ENCODE data around the gene GNA14.
"Not testable (repeated sequence)": the region's sequence is repeated elsewhere in the genome, so short reads cannot be mapped to it uniquely, and the experiment has no call there.

The GNA14 gene

GRCh38 chr9:77486463-77486862 lies 161.7 kb downstream of the GNA14 start:
- DNase-seq: no peak

GRCh38 chr9:77475641-77476473 lies 172.3 kb downstream of the GNA14 start:
- no peak for DNase-seq

DNA sequence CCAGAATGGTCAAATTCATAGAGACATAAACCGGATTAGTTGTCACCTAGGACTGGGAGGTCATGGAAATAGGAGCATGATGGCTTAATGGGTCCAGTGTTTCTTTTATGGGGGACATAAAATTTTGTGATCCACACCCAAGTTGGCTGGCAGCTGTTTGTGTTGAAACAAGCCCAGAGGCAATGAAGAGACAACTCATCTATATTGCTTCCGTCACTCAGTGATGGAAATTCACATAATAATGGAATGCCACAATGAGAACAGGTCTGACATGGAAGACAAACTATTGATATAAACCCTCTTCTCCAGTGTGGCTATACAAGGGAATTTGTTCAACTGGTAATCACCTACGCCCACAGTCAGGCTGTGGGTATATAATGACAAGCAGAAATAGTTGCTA lies 173.2 kb downstream of the GNA14 start:
- DNase-seq: no peak

DNA sequence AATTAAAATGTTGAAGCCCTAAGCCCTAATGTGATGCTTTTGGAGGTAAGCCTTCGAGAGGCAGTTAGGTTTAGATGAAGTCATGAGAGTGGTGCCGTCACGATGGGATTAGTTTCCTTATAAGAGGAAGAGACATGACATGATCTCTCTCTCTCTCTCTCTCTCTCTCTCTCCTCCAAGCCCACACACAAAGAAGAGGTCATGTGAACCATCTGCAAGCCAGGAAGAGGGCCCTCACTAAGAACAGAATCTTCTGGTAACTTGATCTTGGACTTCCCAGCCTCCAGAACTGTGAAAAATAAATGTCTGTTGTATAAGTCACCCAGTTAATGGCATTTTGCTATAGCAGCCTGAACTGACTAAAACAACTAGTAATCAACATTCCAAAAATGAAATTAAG lies 175.5 kb downstream of the GNA14 start:
- no peak for DNase-seq

- DNase-seq: no peak
Measured at GRCh38 chr9:77471572-77471971, 176.6 kb downstream of the GNA14 start.

DNA sequence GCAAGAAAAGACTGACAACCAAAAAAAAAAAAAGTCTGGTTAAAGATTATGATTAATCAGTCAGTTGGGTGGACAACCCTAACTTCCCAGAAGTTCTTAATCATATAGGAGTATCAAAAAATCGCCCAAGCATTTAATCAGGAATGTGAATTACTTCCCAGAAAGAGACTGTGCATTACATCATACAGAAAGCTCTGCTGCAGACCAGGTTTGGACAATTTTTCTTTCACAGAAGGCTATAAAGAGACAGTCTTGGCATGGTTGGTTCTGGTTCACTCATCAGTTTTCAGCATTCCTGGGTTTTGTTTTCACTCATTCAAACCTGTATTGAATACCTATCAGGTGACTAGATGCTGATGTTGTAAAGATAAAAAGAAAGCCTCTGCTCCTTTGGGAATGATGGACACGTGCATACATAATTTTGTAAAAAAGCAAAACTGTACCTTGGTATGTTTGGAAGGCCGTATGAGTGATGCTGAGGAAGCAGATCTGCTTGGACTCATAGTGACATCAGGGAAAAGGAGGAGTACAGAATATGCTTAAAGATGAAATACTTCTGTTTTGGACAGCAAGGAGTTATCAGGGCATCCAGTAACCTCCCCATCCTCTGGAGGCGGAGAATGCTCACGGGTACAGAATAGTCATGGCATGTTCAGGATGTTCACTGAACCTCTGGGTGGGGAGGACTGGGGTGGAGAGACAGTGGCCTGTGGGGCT lies 178.4 kb downstream of the GNA14 start:
- no peak for DNase-seq

GRCh38 chr9:77464661-77465060 lies 183.5 kb downstream of the GNA14 start:
- DNase-seq: no peak

- no peak for DNase-seq
Measured at GRCh38 chr9:77463151-77463550, 185.0 kb downstream of the GNA14 start.

DNA sequence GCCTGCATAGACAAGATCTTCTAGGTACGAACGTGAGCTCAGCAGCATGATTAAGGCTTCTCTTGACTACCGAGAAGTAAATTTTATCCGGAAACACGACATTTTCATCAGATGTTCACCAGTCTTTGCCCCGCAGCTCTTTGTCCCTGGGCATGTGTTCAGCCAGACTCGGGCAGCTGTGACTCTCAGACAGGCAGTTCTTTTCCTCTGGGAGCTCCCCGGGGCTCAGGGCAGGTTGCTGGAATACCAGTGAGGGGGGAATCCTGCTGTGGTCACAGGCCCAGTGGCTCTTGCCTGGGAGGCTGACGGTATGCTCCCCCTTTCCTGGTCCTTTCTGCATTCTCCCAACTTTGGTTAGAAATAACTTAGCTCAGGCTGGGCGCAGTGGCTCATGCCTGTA lies 186.1 kb downstream of the GNA14 start:
- no peak for DNase-seq

GRCh38 chr9:77460938-77461337 lies 187.2 kb downstream of the GNA14 start:
- DNase-seq: no peak

DNA sequence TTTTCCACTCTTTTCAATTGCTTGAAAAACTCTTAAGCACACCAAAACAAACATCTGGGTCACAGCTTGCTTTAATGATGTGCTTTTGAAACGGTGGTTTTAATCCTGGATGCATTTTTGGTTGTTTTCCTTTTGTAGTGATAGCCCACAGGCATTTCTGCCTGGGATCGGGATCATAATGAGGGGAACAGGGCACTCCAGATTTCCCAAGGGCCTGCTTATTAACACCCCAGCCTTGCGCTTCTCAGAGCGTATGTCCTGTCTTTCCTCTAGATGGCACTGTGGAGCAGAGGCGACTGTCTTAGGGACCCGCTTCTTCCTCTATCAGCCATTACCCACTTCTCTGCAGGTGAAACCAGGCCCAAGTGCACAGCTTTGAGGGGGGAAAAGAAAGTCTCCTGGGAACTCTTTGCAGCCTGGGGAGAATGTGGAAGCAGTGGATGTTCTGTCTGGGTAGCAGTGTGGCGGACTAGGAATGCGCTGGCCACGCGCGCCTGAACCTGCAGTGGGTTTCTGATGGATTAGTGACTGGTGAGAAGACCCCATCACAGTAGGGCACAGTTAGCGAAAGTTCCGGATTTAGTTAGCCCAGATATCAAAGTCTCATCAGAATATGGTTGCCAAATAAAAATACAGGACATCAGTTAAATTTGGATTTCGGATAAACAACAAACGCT lies 190.1 kb downstream of the GNA14 start:
- DNase-seq: peak; percentile 61

GRCh38 chr9:77456829-77457437 lies 191.2 kb downstream of the GNA14 start:
- peak; percentile 47 for DNase-seq

DNA sequence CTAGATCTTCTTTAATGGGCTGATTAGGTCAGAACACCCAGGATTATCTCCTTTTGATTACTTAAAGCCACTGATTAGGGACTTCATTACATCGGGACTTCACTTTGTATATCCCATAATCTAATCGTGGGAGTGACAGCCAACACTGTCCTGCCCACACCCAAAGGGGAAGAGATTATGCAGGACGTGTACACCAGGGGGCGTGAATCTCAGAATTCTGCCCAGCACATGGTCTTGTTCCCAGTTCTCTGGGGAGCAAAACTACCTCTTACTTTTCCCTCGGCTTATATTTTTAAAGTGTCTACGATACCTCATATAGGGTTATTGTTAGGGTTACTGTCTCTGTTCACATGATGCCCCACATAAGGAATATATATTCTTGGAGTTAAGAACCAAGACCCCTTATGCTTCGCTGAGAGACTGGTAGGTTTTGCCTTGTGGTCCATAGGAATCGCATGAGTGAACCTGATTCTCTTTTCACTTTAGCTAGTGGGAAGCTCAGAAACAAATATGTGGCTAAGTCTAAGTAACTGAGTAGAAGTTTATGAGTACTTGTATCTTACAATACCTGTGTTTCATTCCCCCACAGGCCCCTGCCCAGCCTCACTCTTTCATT lies 192.7 kb downstream of the GNA14 start:
- DNase-seq: no peak

DNA sequence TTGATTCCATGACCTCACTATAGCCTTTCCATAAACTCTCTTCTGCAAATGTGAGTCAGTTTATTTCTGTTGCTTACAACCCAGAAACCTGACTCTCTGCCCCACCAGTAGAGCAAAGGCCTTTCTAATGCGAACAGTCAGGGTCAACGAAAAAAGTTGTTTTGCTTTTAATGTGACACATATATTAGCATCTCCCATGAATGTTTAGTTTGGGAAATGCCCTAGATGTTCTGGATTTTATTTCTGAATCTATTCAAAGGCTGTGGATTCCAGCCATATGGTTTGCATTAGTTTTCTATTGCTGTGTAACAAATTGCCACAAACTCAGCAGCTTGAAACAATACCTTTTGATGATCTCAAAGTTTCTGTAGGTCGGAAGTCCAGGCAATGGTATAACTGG lies 193.5 kb downstream of the GNA14 start:
- no peak for DNase-seq

- no peak for DNase-seq
Measured at GRCh38 chr9:77453825-77454647, 194.1 kb downstream of the GNA14 start.

DNA sequence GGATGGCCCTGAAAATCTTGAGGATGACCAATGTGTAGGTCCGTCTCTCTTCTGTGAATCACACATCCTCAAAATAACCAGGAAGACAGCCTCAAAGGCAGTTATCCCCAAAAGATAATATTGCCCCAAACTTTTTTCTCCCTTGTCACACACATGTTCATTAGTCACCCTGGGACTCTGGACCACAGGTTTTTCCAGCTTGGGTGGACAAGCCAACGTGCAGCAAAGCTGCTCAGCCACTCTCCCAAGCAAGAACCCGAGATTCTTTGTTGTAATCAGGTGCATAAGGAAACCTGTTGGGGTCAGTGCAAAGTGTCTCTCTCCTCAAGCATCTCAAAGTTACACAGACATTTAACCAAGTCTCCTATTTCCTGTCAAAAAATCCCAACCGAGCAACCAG lies 196.6 kb downstream of the GNA14 start:
- no peak for DNase-seq

DNA sequence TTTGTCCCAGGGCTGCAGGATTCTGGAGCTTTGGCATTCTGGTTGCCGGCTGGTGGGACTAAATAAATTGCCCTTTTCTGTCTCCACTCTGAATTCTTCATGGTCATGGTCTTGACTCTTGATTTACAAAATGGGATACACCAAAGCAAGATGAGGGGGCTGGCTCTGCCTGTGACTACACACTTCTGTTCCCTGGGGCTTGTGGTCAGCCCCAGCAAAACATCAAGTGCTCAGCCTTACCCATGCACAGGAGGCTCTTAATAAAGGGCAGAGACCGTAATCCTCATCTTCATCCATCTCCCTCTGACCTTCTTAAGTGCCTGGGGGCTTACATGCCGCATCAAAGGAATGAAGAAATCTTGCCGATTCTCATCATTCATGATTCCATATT lies 198.0 kb downstream of the GNA14 start:
- no peak for DNase-seq

- DNase-seq: no peak
Measured at GRCh38 chr9:77449240-77450084, 198.7 kb downstream of the GNA14 start.

GRCh38 chr9:77447646-77448045 lies 200.5 kb downstream of the GNA14 start:
- no peak for DNase-seq

- no peak for DNase-seq
Measured at GRCh38 chr9:77442436-77442835, 205.7 kb downstream of the GNA14 start.

DNA sequence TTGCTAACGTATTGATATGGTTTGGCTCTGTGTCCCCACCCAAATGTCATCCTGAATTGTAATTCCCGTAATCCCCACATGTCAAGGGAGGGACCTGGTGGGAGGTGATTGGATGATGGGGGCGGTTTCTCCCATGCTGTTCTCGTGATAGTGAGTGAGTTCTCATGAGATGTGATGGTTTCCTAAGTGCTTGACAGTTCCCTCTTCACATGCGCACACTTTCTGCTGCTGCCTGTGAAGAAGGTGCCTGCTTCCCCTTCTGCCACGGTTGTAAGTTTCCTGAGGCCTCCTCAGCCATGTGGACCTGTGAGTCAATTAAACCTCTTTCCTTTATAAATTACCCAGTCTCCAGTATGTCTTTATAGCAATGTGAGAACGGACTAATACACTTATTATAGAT lies 207.0 kb downstream of the GNA14 start:
- not testable (repeated sequence) for DNase-seq

All from NCI-H2107 (cell line).